GM12878 (cell line): ENCODE results near the gene NUMA1. TPM values are rescaled to one million over a fixed set of nuclear protein-coding genes. Genes with fewer than 3 reads are reported as not detected.
A peak's percentile ranks its signal among the peaks of the same experiment; 100 is the strongest.

Experiments used
- ATAC-seq: fragments of 200-7000 bp; cut with Tn5 transposase; 3 replicates; pipeline ENCODE4 v1.9.1; 2020; ENCODE audit warnings: mild to moderate bottlenecking, moderate library complexity
- BruUV-seq: library from RNA; stranded (reverse); fragments of 400-500 nt; replicated peaks from 2 replicates; lab custom pipeline; 2021; lab: Mats Ljungman, UMichigan
- CTCF ChIA-PET: fragments of 300-600 bp; sonication (Branson Sonifier 250); formaldehyde crosslinking; extraction: SDS; loops from one replicate; lab custom pipeline; 2021; ENCODE audit warnings: inconsistent platforms; lab: Yijun Ruan, JAX
- POLR2A ChIA-PET: fragments of 350-600 bp; formaldehyde crosslinking; extraction: SDS; loops from one replicate; lab custom pipeline; 2021; ENCODE audit warnings: inconsistent platforms; lab: Charles Lee
- RAD21 ChIA-PET: fragments of 300-600 bp; sonication (Branson Sonifier 250); formaldehyde crosslinking; loops from one replicate; lab custom pipeline; 2023; ENCODE audit warnings: antibody characterized with exemption; ENCODE audit not compliant: unreplicated experiment; lab: Charles Lee
- SMC1A ChIA-PET: fragments of 300-600 bp; sonication (Branson Sonifier 250); formaldehyde crosslinking; loops from one replicate; lab custom pipeline; 2023; ENCODE audit not compliant: unreplicated experiment, uncharacterized antibody; lab: Charles Lee
- DNase-seq: peaks from one replicate; pipeline ENCODE4 v3.0.0-alpha.2; 2011; ENCODE audit warnings: low read depth, low spot score
- FAIRE-seq: peaks from 3 replicates; lab custom pipeline; 2011; peaks lifted over from hg19 to GRCh38; lab: Jason Lieb, UNC
- H2AFZ ChIP-seq: 2 replicates; pipeline ENCODE4 v1.6.0; 2011; ENCODE audit warnings: low read depth, low read length, control low read depth; ENCODE audit not compliant: control insufficient read depth
- H3K27ac ChIP-seq: 2 replicates; pipeline ENCODE4 v1.5.1; 2011; ENCODE audit warnings: control low read depth; ENCODE audit not compliant: control insufficient read depth, insufficient read depth
- H3K27me3 ChIP-seq, 2 experiments: replicated peaks in 1 of 2; 2 replicates each; pipeline versions ENCODE4 v1.6.0 to v1.6.1; 2011; ENCODE audit warnings: low read length in 1 of 2; ENCODE audit not compliant: control insufficient read depth in 2 of 2, insufficient read depth in 2 of 2
- H3K36me3 ChIP-seq, 2 experiments: 2 replicates each; pipeline ENCODE4 v1.5.1; 2011; ENCODE audit warnings: low read length in 1 of 2; ENCODE audit not compliant: control insufficient read depth in 2 of 2, insufficient read depth in 2 of 2
- H3K4me1 ChIP-seq: 2 replicates; pipeline ENCODE4 v1.6.1; 2011; ENCODE audit warnings: mild to moderate bottlenecking, low read length, moderate library complexity, mixed read lengths; ENCODE audit not compliant: control insufficient read depth, insufficient read depth
- H3K4me2 ChIP-seq: 2 replicates; pipeline ENCODE4 v1.6.0; 2011; ENCODE audit warnings: control low read depth; ENCODE audit not compliant: control insufficient read depth, insufficient read depth
- H3K4me3 ChIP-seq: fragments of 200-600 bp; sonication (generic); 2 replicates; pipeline ENCODE4 v1.5.1; 2016
- H3K79me2 ChIP-seq: 2 replicates; pipeline ENCODE4 v1.6.0; 2011; ENCODE audit warnings: low read length; ENCODE audit not compliant: control insufficient read depth, insufficient read depth
- H3K9ac ChIP-seq: 2 replicates; pipeline ENCODE4 v1.8.0; 2011; ENCODE audit warnings: low read length, control low read depth, mixed read lengths; ENCODE audit not compliant: control insufficient read depth, insufficient read depth
- H3K9me3 ChIP-seq: replicated peaks from 3 replicates; pipeline ENCODE4 v1.5.1; 2011; ENCODE audit warnings: mild to moderate bottlenecking, low read length; ENCODE audit not compliant: control insufficient read depth, insufficient read depth
- H4K20me1 ChIP-seq: 2 replicates; pipeline ENCODE4 v1.6.0; 2011; ENCODE audit not compliant: control insufficient read depth, insufficient read depth
- ATF3 ChIP-seq: IDR thresholded peaks from 2 replicates; pipeline ENCODE4 v1.6.1; 2011; ENCODE audit warnings: low read depth, mild to moderate bottlenecking, low read length, moderate library complexity, borderline replicate concordance; ENCODE audit errors: extremely low read depth
- HDGF ChIP-seq: fragments of 450-650 bp; IDR thresholded peaks from 2 replicates; pipeline ENCODE4 v1.6.1; 2016; ENCODE audit warnings: antibody characterized with exemption
- IRF5 ChIP-seq: fragments of 450-650 bp; IDR thresholded peaks from 2 replicates; pipeline ENCODE4 v1.6.1; 2017; ENCODE audit warnings: borderline replicate concordance
- JUND ChIP-seq: IDR thresholded peaks from 2 replicates; pipeline ENCODE4 v1.6.1; 2012; ENCODE audit warnings: low read depth, mild to moderate bottlenecking, low read length, improper control_type of control experiment, moderate library complexity
- MLLT1 ChIP-seq: fragments of 450-650 bp; IDR thresholded peaks from 2 replicates; pipeline ENCODE4 v1.6.1; 2016; ENCODE audit warnings: mild to moderate bottlenecking
- POLR2A ChIP-seq: IDR thresholded peaks from 2 replicates; pipeline ENCODE4 v1.6.1; 2011; ENCODE audit warnings: low read depth, mild to moderate bottlenecking, low read length
- POLR2AphosphoS5 ChIP-seq: IDR thresholded peaks from 2 replicates; pipeline ENCODE4 v1.6.1; 2011; ENCODE audit warnings: mild to moderate bottlenecking, low read length, inconsistent platforms
- SUPT20H ChIP-seq: IDR thresholded peaks from 2 replicates; pipeline ENCODE4 v1.6.1; 2011; ENCODE audit warnings: low read depth, mild to moderate bottlenecking, low read length, moderate library complexity, borderline replicate concordance; ENCODE audit not compliant: control insufficient read depth
- ZNF217 ChIP-seq: fragments of 450-650 bp; IDR thresholded peaks from 2 replicates; pipeline ENCODE4 v1.6.1; 2017; ENCODE audit warnings: antibody characterized with exemption, mild to moderate bottlenecking
- ZSCAN29 ChIP-seq: fragments of 450-650 bp; IDR thresholded peaks from 2 replicates; pipeline ENCODE4 v1.6.1; 2017; ENCODE audit warnings: mild to moderate bottlenecking, moderate library complexity
- WGBS: methylation state at CpG from one replicate; pipeline ENCODE4 v1.1.6; 2016; ENCODE audit warnings: low lambda C conversion rate; ENCODE audit not compliant: insufficient replicate concordance, insufficient coverage; ENCODE audit errors: missing lambda C conversion rate; 5-methylcytosine and 5-hydroxymethylcytosine counted together
- in situ Hi-C: fragments of 300-500 bp; cut with MboI; formaldehyde crosslinking; loops from 9 replicates; pipeline ENCODE4 v1.14.3; 2018; ENCODE audit warnings: mixed read lengths
- intact Hi-C: fragments of 100-400 bp; cut with micrococcal nuclease; formaldehyde crosslinking; loops from one replicate; pipeline ENCODE4 v1.14.2; 2022; ENCODE audit not compliant: unreplicated experiment
- polyA plus RNA-seq, 11 experiments: library from polyadenylated mRNA; depleted of rRNA in 4 of 11; unstranded in 6 of 11; stranded (reverse) in 5 of 11; fragments of >200 nt; fragmentation: Nextera tagmentation in 4 of 11; fragmentation: Illumina TruSeq in 1 of 11; extraction: Ambion mirVana in 4 of 11; extraction: Trizol in 1 of 11; gene quantifications; 1 replicate in 1 of 11; 2 replicates in 10 of 11; pipeline versions ENCODE4 v1.2.1 to v1.2.3, GENCODE V29; 2011 to 2016; ENCODE audit warnings: inconsistent platforms in 2 of 11, missing spikeins in 2 of 11, low read depth in 1 of 11
- total RNA-seq, 4 experiments: library from RNA; depleted of rRNA in 3 of 4; stranded (reverse); fragments of >200 nt in 3 of 4; fragmentation: Illumina TruSeq in 1 of 4; extraction: Trizol in 1 of 4; gene quantifications; 2 replicates each; pipeline versions ENCODE4 v1.2.1 to v1.2.3, GENCODE V29; 2013 to 2021

The NUMA1 gene
- total and polyA plus RNA-seq, 10 of the 15 experiments (the other 5 are each of a cell fraction or from before 2014, with no cell fraction given): 5.5 to 111 (median 61.0) TPM

GRCh38 chr11:72002841-72003775, 77.2 kb downstream of the NUMA1 start:
- Histone ChIP-seq H3K9me3 (no peaks in the 10 kb centered on the region), H3K27ac (no peak overlapping the region), H3K36me3 (peaks cover 46 to 67% of the 10 kb centered on the region in 2 experiments; a peak in 3 of 4 replicates), H3K4me2 (no peak overlapping the region), H3K27me3 (no peaks in the 10 kb centered on the region), H3K79me2 (peaks cover 10% of the 10 kb centered on the region), H3K4me3 (no peak overlapping the region), H2AFZ (no peak overlapping the region), H3K4me1 (peaks cover 17% of the 10 kb centered on the region), H4K20me1 (no peaks in the 10 kb centered on the region), H3K9ac (no peak overlapping the region)
- 91% methylated on average over 12 of the region's 12 CpGs for WGBS
- ChIA-PET RAD21 (interaction anchor here (0.8 to 1.0 kb wide), 2 partner anchors 25 to 71 kb away, joined by 3 to 4 read pairs; no protein-coding TSS in a partner anchor), CTCF (no interaction called here), POLR2A (interaction anchor here (0.5 to 0.7 kb wide), 2 partner anchors 179 to 235 kb away, joined by 3 to 4 read pairs; no protein-coding TSS in a partner anchor), SMC1A (interaction anchor here (1.2 kb wide), 1 partner anchor 26 kb away, joined by 3 read pairs; no protein-coding TSS in a partner anchor)
- TF ChIP-seq HDGF: no peak
- TF ChIP-seq POLR2A: peak; percentile 18; the same call in 1 of the 2 replicates
- TF ChIP-seq POLR2AphosphoS5: peak; percentile 61; the same call in 1 of the 2 replicates
- in situ Hi-C loops: no loop called here
- FAIRE-seq: no peak
- intact Hi-C loops: no loop called here
- TSS peak; percentile 75 for BruUV-seq
- no peak for DNase-seq
- ATAC-seq: no peak

GRCh38 chr11:72001834-72002591, 78.3 kb downstream of the NUMA1 start:
- no peaks in the 10 kb centered on the region for H3K27me3 ChIP-seq
- ChIA-PET SMC1A (interaction anchor here (1.2 kb wide), 1 partner anchor 25 kb away, joined by 3 read pairs; no protein-coding TSS in a partner anchor), RAD21 (no interaction called here), CTCF (interaction anchor here (1.0 kb wide), 1 partner anchor 12 kb away, joined by 3 read pairs; no protein-coding TSS in a partner anchor), POLR2A (interaction anchor here (0.5 to 0.7 kb wide), 3 partner anchors 67 to 236 kb away, joined by 3 to 4 read pairs (median 4); no protein-coding TSS in a partner anchor)
- ATAC-seq (no peak), FAIRE-seq (no peak), DNase-seq (no peak)
- in situ Hi-C loops (no loop called here), intact Hi-C loops (no loop called here)
- H3K79me2 ChIP-seq: peaks cover 10% of the 10 kb centered on the region
- H3K9me3 ChIP-seq: no peaks in the 10 kb centered on the region
- no peak overlapping the region for H2AFZ ChIP-seq
- H3K4me1 ChIP-seq: peaks cover 27% of the 10 kb centered on the region
- H3K27ac ChIP-seq: no peak overlapping the region
- no peak overlapping the region for H3K9ac ChIP-seq
- no peaks in the 10 kb centered on the region for H4K20me1 ChIP-seq
- 66% methylated on average over 10 of the region's 10 CpGs for WGBS
- peaks cover 36 to 59% of the 10 kb centered on the region in 2 experiments; a peak in 3 of 4 replicates for H3K36me3 ChIP-seq
- H3K4me2 ChIP-seq: no peak overlapping the region
- H3K4me3 ChIP-seq: no peak overlapping the region
- BruUV-seq: no TSS peak
- no peak for TF ChIP-seq SUPT20H
- no peak for TF ChIP-seq JUND
- no peak for TF ChIP-seq ZSCAN29
- TF ChIP-seq POLR2A: peak; percentile 17; the same call in 1 of the 2 replicates
- TF ChIP-seq ZNF217: no peak
- no peak for TF ChIP-seq MLLT1
- no peak for TF ChIP-seq ATF3
- no peak for TF ChIP-seq IRF5
